Activated CD4-positive, CD25-positive, alpha-beta regulatory T cell (primary cell): ENCODE results near the gene USP9X.
A peak's percentile ranks its signal among the peaks of the same experiment; 100 is the strongest.
"Not testable (repeated sequence)": the region's sequence is repeated elsewhere in the genome, so short reads cannot be mapped to it uniquely, and the experiment has no call there.

Experiments used
- DNase-seq, 4 experiments: peaks; one replicate each; lab custom pipeline; 2025; lab: John Stamatoyannopoulos, UW

The USP9X gene

DNA sequence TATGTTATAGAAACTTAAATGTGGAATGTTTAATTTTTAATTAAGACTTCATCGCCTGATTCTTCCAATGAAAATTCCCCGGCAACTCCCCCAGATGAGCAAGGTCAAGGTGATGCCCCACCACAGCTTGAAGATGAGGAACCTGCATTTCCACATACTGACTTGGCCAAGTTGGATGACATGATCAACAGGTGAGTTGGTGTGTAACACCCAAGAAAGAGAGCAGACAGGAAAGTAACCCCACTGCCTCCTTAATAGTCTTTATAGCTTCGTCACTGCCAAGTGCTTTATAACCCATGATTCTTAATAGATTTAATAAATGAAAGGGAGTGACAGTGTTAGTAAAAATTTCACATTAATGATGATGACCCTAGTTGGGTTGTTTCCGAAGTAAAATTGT, 43.7 kb downstream of the USP9X start:
- DNase-seq: no peak

DNA sequence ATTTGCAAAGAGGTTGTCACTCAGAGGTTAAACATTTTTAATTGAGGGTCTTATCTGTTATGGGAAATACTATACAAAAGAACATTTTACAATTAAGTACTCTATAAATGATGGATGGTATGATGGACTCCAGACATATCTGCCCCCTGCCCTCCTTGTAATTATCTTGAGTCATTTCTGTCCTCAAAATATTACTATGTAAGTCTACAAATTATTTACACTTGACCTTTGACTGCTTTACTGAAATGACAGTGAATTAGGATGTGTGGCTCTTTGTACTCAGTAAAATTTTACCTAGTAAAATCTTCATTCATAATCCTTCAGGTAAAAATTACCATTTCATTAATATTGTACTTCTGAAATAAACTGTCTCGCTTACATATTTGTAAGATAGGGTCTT, 46.5 kb downstream of the USP9X start:
- DNase-seq: no peak

DNA sequence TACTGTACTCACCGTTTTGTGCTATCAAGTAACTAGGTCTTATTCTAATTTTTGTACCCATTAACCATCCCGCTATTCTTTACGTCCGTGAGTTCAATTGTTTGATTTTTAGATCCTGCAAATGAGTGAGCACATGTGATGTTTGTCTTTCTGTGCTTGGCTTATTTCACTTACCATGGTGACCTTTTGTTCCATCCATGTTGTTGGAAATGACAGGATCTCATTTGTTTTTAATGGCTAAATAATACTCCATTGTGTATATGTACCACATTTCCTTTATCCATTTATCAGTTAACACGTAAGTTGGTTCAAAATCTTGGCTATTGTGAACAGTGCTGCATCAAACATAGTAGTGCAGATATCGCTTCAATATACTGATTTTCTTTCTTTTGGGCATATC, 48.3 kb downstream of the USP9X start:
- no peak for DNase-seq

DNA sequence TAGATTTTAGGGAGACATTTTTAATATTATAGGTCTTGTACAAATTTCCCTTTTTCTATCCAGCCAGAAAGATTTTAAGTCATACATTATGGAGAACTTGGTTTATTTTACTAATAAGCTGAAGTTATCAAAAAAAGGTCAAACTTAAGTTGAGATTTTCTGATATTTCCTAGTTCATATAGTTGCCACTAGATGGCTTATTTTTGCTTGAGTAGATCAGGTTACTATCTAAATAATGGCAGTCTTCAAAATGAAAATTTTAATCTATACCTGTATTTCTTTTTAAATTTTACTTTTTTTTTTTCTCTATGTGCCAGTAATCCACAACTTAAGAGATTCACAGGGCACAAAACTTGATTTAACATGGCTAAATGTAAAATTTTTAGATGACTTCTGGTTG, 52.3 kb downstream of the USP9X start:
- no peak for DNase-seq

DNA sequence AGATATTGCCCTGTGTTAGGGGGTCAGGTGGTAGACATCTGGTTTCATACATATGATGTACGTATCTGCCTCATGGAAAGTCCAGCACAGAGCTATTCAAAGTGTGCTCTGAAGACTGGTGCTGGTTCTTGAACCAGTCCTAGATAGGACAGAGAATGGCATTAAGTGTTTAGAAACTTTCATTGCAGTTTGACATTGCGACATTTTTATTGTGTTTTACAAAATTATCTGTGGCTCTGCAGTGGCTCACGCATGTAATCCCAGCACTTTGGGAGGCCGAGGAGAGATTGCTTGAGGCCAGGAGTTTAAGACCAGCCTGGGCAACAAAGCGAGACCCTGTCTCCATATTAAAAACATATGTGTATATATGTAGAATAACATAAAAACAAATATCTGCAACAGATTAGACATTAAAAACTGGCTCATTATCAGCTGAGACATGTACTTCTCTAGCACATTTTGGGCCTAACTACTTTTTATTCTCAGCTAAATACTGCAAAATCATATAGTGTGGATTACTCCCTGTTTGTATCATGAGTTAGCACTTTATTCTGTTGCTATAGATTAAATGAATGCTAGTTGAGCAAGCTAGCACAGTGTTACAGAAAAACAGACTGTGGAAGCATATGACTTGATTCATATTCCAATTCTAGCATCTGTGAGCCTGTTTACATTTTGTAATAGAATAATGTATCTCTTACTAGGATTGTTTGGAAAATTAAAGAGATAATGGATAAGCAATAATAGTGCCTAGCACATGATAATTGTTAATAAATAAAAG, 57.1 kb downstream of the USP9X start:
- DNase-seq: no peak

DNA sequence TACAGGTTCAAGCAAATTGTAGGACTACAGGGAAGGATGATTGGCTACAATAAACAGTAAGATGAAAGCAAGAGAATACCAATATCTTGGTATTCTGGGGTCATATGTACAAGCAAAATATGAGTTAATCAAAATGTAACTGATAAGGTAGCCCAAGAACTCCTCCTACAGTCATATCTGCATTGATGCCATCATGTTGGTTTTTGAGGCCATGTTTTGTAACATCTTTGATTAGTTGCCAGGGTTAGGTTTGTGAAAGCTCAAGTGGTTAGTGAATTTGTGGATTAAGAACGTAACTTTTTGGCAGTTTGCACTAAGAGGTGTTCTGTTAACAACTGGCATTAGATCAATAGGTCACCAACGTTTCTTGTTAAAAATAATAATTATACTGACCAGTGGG, 59.6 kb downstream of the USP9X start:
- DNase-seq: no peak

DNA sequence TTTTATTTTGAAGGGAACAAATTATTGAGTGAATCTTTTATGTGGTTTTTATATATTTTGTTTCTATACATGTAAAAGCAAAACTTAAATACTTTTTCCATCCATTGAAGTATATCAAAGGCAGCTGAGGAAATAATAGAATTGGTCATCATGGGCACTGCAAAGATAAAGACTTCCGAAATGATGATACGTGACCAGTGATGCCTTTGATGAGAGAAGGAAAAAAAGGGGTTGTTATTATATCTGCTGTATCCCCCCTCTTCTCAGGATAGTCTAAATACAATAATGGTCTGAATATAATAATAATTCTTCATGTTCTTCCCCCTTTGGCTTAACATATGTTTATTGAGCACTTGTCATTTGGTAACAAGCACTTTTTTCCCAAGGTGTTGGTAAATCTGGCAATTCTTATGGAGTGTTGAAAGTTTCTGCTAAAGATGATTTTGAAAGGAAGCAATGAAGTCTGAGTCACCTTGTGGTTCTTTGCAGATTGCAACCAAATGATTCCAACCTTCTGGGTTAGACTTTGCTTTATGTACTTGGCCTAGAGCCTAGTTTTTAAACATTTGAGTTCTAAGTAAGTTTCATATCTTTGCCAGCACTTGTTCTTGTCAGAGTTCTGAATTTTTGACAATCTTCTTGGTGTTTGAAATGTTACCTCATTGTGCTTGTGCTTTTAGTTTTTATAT, 60.8 kb downstream of the USP9X start:
- DNase-seq: no peak

DNA sequence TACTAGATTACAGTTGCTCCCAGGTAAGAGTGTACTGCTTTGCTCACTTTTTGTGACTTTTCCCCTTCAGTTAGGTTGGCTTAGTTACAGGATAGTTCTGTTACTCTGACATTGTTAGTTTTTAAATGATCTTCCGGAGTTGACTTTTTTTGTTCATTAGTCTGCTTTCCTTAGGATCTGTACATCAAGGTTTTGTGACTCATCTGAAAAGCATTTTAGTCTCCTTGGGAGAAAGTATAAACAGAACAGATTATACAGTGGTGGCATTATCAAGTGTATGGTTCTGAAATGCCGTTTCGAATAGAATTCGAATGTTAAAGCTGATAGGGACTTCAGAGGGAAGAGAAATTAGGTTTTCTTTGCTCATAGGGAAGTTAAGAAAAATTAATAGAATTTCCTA, 63.3 kb downstream of the USP9X start:
- no peak for DNase-seq

DNA sequence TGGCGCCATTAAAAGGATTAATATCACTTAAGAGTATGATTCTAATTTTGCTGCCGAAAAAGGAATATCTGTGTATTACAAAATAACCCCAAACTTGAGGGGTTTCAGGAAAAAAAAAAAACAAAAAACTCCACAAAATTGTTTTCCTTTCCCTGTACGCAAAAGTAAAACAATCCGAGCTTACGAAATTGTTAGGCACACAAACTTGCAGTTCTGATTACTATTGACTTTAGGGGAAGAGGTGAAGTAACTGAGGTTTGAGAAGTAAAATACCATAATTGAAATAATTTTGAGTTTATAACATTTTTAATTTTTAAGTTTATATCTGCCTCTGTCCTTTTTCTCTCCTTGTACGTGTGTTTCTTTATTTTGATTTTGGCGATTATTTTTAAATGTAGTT, 64.8 kb downstream of the USP9X start:
- DNase-seq: no peak

DNA sequence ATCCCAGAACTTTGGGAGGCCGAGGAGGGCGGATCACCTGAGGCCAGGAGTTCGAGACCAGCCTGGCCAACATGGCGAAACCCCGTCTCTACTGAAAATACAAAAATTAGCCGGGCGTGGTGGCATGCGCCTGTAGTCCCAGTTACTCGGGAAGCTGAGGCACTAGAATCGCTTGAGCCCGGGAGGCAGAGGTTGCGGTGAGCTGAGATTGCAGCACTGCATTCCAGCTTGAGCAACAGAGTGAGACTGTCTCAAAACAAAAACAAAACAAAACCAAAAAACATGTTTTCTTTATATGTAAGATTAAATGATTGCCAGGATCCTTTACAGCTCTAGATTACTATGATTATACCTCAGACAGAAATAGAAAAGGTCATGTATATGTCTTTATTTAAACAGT, 66.5 kb downstream of the USP9X start:
- not testable (repeated sequence) for DNase-seq

DNA sequence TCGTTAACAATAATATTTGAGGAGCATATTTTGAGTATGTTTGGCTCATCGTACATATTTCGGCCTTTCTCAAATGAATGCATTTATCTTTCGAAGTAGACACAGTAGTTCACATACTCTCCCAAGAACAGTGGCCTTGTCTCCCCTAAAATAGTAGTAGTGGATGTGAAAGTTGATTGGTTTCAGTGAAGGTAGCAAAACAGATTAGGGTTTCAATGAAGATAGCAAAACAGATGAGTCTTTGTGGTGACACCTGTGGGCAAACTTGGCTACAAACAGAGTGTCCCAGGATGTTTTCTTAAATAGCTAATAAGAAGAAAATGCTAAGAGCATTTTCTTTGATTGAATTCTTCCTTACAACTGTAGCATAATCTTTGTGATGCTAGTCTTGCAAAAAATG, 67.0 kb downstream of the USP9X start:
- no peak for DNase-seq

DNA sequence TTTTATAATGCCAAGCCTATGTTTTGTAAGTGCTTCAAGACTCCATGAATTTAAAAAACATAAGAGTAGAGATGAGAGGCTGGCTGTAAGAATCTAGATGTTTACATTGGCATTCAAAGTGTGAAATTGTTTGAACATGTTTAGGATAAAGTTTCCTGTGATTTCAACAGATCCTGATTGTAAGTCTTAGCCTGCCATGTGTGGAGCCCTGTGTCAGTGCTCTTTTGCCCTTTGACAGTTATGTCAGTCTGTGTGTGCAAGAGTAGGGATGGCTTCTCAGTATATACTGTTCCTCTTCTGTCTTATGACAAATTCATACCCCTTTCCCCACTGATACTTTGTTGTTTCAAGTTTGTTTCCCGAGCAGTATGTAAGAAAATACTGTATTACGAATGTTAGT, 68.2 kb downstream of the USP9X start:
- no peak for DNase-seq

DNA sequence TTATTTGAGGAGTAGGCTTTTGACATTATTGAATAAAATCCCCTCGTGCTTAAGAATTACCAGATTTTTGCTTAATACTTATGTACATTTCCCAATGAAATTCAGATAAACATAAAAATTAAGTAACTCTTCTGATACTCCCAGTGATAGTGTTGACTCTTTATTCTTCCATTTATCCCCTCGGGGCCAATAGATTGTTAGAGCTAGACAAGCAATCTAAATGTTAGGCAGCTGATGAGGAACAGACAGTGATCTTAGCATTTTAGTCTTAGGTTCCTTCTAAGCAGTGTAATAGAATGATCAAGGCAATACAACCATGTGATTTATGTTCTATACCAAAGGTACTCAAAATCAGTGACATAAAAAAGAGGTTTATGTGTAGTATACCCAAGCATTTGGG, 68.7 kb downstream of the USP9X start:
- no peak for DNase-seq

DNA sequence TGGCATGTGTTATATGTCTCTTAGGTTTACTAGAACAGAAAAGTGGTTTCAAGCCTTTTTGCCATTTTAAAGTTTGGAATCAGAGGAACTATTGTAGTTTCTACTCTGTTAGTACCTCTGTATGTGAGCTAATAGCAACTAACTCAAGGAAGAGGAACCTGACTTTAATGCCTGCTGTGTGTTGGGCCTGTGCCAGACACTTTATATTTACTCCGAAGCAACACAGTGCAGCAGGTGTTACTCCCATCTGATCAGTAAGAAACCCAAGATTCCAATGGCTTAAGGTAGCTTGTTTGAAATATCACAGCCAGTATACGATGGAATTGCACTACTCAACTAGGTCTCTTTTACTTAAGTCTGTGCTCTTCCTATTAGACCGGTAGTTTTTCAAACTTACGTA, 79.2 kb downstream of the USP9X start:
- no peak for DNase-seq

DNA sequence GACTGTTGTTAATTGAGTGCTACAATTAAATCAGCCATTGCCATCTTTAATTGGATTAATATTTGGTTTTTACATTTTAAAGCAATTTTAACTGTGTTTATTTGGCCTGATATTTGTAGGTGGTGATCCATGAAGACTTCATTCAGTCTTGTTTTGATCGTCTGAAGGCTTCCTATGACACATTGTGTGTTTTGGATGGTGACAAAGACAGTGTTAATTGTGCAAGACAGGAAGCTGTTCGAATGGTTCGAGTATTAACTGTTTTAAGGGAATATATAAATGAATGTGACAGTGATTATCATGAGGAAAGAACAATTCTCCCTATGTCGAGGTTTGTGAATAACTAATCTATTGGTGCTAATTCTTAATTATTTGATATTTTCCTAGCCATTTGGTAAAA, 82.6 kb downstream of the USP9X start:
- DNase-seq: no peak

DNA sequence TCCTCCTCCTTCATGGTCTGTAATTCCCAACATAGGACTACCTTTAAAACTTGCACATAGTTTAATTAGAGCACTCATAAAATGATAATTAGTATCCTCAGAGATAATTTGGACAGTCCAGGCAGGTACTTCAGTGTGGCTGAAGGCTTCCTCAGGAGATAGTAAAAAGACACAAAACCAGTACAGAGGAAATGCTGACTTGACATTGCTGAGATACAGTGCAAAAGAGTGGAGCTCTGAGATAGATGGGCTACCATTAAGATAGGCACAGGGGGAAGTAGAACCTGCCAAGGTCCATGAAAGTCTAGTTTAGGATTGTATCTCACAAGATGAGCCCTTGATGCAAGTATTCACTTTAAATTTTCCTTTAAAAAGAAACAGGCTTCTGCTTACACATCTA, 91.0 kb downstream of the USP9X start:
- no peak for DNase-seq

DNA sequence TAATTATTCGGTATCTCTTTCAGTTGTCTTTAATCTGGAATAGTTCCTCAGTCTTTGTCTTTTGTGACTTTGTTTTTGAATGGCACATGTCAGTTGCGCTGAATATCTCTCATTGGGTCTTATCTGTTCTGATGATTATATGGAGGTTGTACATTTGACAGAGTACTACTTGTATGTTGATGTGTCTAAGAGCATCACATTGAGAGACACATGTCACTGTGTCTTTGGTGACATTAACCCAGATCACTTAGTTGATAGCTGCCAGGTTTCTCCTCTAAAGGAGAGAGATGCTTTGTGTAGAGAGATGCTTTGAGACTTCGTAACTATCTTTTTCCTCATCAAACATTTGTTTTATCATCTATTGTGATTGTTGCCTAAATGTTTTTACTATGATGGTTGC, 92.1 kb downstream of the USP9X start:
- DNase-seq: no peak

DNA sequence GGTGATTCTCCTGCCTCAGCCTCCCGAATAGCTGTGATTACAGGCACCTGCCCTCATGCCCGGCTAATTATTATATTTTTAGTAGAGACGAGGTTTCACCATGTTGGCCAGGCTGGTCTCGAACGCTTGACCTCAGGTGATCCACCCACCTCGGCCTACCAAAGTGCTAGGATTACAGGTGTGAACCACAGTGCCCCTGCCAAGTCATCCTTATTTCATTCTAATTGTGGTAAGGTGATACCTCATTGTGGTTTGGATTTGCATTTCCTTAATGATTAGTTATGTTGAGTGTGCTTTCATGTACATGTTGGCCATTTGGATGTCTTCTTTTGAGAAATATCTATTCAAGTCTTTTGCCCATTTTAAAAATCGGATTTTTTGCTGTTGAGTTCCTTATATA, 93.0 kb downstream of the USP9X start:
- no peak for DNase-seq

DNA sequence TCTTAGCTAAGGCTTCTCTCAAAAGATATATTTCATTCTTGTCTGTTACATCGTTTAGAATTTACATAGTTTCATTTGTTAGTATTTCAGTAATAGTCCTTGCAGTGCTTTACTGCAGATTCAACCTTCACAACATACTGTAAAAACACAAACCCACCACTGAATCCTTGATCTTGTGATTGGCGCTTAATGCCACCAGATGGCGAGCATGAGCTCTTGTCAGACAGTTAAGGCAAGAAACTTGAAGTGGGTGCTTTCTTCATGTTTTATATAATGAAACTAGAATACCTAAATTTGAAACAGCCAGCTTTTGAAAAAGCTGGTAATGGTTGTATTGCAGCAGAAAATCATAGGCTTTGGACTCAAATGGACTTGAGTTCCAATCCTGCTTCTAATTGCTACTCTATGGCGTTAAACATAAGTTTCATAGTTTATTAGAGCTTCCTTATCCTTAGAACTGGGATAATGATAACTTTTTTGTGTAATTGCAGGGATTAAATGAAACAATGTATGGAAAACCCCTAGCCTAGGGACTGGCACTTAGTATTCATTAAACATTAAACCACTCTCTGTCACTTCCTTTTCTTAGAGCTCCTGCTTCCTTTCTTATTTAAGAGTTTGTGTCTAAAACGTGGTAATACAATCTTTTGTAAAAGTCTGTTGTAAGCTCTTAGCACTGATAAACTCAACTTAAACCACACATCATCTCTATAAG, 95.1 kb downstream of the USP9X start:
- peak in 2 of 4 experiments; percentile 10 to 14 for DNase-seq

DNA sequence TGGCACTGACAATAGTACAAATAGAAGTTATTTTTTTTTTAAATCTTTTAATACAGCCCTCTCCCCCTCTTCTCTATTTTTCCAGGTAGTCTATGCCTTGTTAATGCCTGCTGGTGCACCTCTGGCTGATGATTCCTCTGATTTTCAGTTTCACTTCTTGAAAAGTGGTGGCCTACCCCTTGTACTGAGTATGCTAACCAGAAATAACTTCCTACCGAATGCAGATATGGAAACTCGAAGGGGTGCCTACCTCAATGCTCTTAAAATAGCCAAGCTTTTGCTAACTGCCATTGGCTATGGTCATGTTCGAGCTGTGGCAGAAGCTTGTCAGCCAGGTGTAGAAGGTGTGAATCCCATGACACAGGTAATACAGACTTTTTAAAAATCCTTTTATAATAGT, 99.1 kb downstream of the USP9X start:
- no peak for DNase-seq

DNA sequence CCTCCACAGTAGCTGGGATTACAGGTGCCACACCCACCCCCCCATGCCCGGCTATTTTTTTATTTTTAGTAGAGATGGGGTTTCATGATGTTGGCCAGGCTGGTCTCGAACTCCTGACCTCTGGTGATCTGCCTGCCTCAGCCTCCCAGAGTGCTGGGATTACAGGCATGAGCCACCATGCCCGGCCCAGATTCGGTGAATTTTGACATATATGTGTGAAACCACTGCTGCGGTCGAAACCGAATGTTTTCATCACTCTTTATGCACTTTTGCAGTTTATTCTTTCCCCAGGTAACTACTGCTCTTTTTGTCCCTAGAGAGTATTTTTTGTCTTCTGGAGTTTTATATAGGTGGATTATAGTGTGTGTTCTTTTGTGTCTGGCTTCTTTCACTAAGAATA, 101.7 kb downstream of the USP9X start:
- DNase-seq: not testable (repeated sequence)

DNA sequence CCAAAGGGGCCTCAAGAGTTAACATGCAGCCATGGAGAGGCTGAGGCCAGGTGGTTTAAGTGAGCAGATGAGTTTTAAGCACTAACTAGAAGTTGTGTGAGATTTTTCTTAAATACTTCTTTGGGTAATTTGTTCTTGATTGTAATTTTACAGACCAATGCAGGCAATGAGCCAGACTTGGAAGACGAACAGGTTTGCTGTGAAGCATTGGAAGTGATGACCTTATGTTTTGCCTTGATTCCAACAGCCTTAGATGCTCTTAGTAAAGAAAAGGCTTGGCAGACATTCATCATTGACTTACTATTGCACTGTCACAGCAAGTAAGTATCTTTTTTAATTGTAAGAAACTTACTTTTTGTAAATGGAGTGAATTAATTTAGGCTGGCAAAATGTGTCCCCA, 103.9 kb downstream of the USP9X start:
- no peak for DNase-seq

DNA sequence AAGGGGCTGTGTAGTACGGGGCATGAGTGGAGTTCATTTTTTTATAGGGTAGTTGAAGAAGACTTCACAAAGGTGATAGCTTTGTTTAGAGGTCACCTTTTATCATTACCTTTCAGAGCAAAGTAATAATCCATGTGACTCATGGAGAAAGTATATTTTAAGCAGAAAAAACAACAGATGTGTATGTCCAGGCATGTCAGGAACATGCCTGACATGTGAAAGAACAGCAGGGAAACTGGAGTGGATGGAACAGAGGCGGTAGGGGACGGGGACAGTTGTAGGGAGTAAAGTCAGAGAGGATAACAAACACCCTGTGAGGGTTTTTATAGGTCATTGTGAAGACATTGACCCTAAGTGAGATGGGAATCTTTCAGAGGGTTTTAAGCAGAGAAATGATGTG, 107.6 kb downstream of the USP9X start:
- DNase-seq: no peak
